ENCODE results near the gene ST3GAL5.

ST3GAL5 gene

GRCh38 chr2:85865539-85866164 lies 23.1 kb downstream of the ST3GAL5 start:
- FAIRE-seq: no peak

DNA sequence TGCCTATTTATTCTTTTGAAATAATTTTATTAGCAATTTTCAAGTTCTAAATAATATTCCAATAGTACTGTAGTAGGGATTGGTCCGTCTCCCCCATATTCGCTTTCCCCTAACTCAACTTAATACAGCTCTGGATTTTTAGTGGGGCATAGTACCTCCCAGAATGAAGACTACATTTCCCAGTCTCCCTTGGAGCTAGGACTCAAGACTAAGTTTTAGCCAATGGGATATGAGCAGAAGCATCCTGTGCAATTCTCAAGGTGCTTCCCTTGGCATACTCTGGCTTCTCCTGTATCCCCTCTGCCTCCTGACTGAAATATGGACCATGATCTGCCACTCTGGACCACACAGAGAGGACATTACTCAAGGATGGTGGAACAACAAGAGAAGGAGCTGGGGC lies 24.1 kb downstream of the ST3GAL5 start:
- FAIRE-seq: no peak

GRCh38 chr2:85862426-85862825 lies 26.4 kb downstream of the ST3GAL5 start:
- no peak for FAIRE-seq

- no peak for FAIRE-seq
These were observed 27.1 kb downstream of the ST3GAL5 start for GRCh38 chr2:85861650-85862049.

- no peak for FAIRE-seq
These were observed 27.6 kb downstream of the ST3GAL5 start for GRCh38 chr2:85861180-85861579.

DNA sequence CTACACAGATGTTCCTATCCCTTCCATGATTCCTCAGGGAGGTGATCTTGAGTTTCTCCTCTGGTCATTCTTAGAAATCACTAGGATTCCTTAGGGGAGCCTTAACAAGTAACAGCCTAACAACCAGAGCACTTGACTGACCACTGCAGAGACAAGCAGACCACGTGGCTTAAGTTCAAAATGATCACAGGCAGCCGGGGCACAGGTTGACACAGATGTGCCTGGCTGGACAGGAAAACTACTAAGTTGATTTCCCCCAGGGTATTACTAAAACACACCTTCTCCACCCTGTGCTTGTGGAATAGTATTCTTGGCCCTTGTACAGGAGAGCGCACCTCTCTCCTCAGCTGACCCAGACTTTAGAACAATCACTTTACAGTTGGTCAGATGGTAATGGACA lies 29.9 kb downstream of the ST3GAL5 start:
- no peak for FAIRE-seq

DNA sequence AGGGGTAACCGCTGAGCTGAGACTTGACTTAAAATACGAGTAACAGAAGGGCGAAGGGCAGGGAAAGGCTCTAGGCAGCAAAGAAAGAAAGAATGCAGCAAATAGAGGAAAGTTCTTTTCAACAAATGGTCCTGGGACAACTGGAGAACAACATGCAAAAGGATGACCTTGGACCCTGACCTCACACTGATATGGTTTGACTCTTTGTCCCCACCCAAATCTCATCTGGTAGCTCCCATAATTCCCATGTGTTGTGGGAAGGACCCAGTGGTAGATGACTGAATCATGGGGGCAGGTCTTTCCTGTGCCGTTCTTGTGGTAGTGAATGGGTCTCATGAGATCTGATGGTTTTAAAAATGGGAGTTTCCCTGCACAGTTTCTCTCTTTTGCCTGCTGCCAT lies 33.9 kb downstream of the ST3GAL5 start:
- no peak for FAIRE-seq

GRCh38 chr2:85854166-85854509 lies 34.7 kb downstream of the ST3GAL5 start:
- no peak for FAIRE-seq

- no peak for FAIRE-seq
These were observed 35.2 kb downstream of the ST3GAL5 start for GRCh38 chr2:85853499-85854165.

GRCh38 chr2:85852937-85853498 lies 35.8 kb downstream of the ST3GAL5 start:
- no peak for FAIRE-seq

DNA sequence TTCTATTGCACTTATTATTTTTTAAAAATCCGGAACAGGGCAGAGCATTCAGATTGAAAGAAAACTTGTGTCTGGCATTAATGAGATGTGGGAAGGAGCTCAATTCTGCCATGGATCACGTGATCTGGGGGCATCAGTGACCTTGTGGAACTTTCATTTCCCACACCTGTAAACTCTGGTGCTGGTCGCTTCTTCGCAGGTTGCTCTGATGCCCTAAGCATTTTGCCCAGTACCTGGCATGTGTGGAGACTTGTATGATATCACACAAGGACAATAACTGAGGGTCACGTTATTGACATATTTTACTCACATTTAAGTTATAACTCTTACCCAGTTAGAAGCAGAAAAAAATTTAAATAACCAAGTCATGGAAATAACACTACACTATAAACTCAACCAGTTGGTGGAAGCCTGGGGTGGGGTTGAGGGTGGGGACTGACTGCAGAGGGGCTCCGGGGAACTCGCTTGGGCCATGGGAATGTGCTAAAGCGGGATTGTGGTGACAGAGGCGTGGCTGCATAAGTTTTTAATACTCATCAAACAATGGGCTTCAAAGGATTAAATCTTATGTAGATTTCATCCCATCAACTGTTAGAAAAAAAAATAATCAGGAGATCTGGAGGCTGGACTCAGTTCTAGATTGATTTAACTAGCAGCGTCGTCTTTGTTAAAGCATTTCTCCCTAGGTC lies 36.5 kb downstream of the ST3GAL5 start:
- FAIRE-seq: no peak

DNA sequence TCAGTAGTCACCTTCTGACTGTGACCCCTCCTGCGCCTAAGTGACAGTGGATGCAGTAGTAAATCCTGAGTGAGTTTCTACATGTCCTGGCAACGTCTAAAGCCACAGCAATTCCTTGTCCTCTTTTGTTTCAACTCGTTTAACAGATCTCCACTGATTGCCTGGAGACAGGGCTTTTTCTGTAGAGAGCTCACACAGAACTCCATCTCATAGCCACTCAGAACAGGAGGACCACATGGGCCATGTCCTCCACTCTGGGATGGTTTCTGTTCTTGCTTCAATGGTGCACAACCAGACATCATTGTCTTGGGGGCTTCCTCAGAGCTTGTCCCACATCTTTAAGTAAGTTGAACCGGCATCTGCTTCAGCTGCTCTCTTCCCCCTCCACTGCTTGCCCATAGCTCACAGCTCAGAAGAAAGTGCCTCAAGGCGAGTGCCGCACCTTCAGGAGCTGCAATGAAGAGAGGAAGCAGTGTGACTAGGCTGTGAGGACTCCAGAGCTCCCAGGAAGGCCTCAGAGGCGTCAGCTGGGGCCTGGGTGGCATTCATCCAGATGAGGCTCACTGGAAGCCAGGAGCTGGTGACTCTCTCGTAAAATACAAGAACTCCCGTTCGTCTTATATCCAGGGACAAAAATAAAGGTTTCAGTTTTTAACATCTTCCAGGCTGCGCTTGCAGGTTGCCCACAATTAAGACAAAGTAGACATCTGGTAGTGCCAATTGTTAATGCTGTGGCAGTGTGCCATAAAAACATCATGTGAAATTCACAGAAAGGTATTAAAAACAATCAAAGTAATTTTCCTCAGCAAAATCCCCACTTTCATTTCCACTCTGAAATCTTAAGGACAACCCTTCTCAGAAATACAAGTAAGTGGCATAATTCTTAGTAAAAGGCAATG lies 37.3 kb downstream of the ST3GAL5 start:
- no peak for FAIRE-seq

GRCh38 chr2:85850451-85850850 lies 38.3 kb downstream of the ST3GAL5 start:
- FAIRE-seq: no peak

DNA sequence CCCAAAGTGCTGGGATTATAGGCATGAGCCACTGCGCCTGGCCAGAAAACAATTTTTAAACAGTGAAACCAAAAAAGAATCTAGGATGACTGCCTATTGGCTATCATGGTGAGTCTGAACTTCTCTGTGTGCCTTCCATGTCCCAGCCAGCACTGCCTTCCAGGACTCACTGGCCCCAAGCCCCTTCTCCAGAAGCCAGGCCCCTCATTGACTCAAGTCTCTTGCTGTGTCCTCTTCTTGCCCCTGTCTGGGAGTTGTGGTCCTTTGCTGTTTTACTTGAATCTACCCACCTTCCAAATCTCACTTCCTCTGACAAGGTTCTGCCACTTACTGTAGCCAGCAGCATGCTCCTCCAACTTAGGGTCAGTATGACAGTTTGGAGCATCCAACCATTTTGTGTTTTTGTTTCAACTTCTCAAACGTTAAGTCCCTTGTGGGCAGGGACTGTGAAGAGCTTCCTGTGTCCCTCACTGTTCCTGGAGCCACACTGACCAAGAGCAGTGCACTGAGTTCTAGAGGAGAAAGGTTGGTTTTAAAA lies 41.7 kb downstream of the ST3GAL5 start:
- no peak for FAIRE-seq

- FAIRE-seq: no peak
These were observed 42.4 kb downstream of the ST3GAL5 start for GRCh38 chr2:85846411-85846810.

GRCh38 chr2:85844486-85844885 lies 44.3 kb downstream of the ST3GAL5 start:
- FAIRE-seq: no peak

DNA sequence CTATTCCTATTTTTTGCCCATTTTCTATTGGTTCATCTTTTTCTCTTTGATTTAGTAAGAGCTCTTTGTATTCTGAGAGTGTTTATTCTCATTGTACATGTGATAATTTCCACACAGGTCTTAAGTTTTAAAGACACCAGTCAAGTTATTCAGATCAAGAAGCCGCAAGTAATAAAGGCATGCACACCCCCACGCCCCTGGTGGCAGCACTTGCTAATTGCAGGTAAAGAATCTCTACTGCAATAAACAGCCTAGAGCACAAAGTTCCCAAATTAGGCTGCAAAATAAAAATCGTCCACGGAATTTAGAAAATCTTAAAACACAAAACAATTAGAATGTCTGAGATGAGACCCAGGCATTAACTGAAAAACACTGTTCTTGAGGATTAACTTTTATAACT lies 45.2 kb downstream of the ST3GAL5 start:
- no peak for FAIRE-seq

GRCh38 chr2:85840091-85840490 lies 48.7 kb downstream of the ST3GAL5 start:
- FAIRE-seq: no peak

DNA sequence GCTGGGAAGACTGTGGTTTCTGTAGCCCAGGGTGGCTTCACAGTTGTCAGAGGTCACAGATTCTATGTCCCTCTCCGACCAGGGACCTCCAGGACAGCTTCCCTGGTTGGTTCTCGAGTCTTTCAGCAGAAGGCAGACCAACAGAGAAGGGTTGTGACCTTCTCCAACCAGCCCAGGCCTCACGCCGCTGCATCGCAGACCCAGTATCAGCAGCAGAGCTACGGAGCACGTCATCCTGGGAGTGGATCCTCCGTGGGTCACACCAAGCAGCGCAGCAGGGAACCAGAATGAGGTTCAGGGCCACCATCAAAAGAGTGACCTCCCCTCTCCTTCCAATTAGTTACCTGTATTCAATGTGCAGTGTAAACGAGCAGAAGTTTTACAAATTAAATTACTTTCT lies 49.3 kb downstream of the ST3GAL5 start:
- FAIRE-seq: no peak

DNA sequence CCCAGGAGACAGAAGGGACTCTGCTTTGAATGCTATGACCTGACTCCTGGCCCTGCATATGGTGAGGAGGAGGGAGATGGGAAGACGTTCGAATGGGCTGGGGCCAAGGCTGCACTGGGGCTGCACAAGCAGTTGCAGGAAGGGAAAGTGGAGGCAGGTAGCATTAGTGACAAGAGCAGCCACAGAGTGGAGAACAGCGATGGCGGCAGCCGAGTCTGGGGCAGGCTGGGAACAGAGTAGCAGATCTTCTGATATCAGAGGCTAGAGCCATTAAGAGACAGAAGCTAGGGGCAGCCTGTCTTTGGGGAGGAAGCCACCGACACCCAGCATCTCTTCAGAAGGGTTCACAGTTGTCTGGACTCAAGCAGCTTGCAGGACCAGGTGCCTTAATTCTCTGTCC lies 50.1 kb downstream of the ST3GAL5 start:
- FAIRE-seq: no peak

GRCh38 chr2:85838181-85838580 lies 50.6 kb downstream of the ST3GAL5 start:
- FAIRE-seq: no peak

DNA sequence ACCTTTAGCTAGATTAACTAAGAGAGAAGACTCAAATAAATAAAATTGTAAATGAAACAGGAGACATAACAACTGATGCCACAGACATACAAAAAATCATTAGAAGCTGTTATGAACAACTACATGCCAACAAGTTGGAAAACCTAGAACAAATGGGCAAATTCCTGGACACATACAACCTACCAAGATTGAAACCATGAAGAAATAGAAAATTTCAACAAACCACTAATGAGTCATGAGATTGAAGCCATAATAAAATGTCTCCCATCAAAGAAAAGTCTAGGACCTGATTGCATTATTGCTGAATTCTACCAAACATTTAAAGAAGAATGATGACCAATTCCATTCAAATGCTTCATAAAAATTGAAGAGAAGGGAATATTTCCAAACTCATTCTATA lies 54.3 kb downstream of the ST3GAL5 start:
- no peak for FAIRE-seq

- FAIRE-seq: no peak
These were observed 57.1 kb downstream of the ST3GAL5 start for GRCh38 chr2:85831735-85832134.

Measured in colon (tissue), 2 donors.